Panc1 (cell line): ENCODE data around the gene IGSF22. TPM values are rescaled to one million over a fixed set of nuclear protein-coding genes. Genes with fewer than 3 reads are reported as not detected.
A peak's percentile ranks its signal among the peaks of the same experiment; 100 is the strongest.

ENCODE experiments used
- ATAC-seq: fragments of 200-7000 bp; cut with Tn5 transposase; 2 replicates; pipeline ENCODE4 v1.9.1; 2020; ENCODE audit warnings: mild to moderate bottlenecking, moderate library complexity
- BruUV-seq: library from RNA; stranded (reverse); fragments of 400-500 nt; replicated peaks from 2 replicates; lab custom pipeline; 2021; lab: Mats Ljungman, UMichigan
- CTCF ChIA-PET: fragments of 300-600 bp; sonication (Branson Sonifier 250); formaldehyde crosslinking; loops from one replicate; lab custom pipeline; 2022; ENCODE audit warnings: antibody characterized with exemption; lab: Charles Lee
- POLR2A ChIA-PET: fragments of 300-600 bp; sonication (Branson Sonifier 250); formaldehyde crosslinking; loops from one replicate; lab custom pipeline; 2022; ENCODE audit warnings: antibody characterized with exemption; lab: Charles Lee
- DNase-seq: peaks from one replicate; pipeline ENCODE4 v3.0.0-alpha.2; 2010; ENCODE audit warnings: low read depth, low spot score
- H3K27ac ChIP-seq: 2 replicates; pipeline ENCODE4 v1.5.1; 2011; ENCODE audit warnings: mild to moderate bottlenecking, low read length, inconsistent platforms
- H3K27me3 ChIP-seq: fragments of 200-500 bp; sonication (Bioruptor generic); 2 replicates; pipeline ENCODE4 v1.6.0; 2014; ENCODE audit warnings: low read length, inconsistent platforms; ENCODE audit not compliant: control insufficient read depth, insufficient read depth
- H3K36me3 ChIP-seq: fragments of 200-500 bp; sonication (Bioruptor generic); 2 replicates; pipeline ENCODE4 v1.5.1; 2014; ENCODE audit warnings: inconsistent platforms, mild to moderate bottlenecking, low read length, moderate library complexity; ENCODE audit not compliant: control insufficient read depth, insufficient read depth
- H3K4me1 ChIP-seq: 2 replicates; pipeline ENCODE4 v1.5.1; 2011; ENCODE audit warnings: inconsistent platforms, mild to moderate bottlenecking, low read length, moderate library complexity; ENCODE audit not compliant: control insufficient read depth, insufficient read depth
- H3K4me3 ChIP-seq, 2 experiments: 2 replicates each; pipeline ENCODE4 v1.5.1; 2011 to 2012; ENCODE audit warnings: low read depth in 2 of 2, low read length in 2 of 2, mild to moderate bottlenecking in 2 of 2, inconsistent platforms in 1 of 2, moderate library complexity in 1 of 2
- H3K9me3 ChIP-seq: fragments of 200-500 bp; sonication (Bioruptor generic); 2 replicates; pipeline ENCODE4 v1.5.1; 2014; ENCODE audit warnings: low read depth, mild to moderate bottlenecking, inconsistent platforms, low read length, moderate library complexity; ENCODE audit not compliant: control insufficient read depth, insufficient read depth
- POLR2AphosphoS5 ChIP-seq: IDR thresholded peaks from 2 replicates; pipeline ENCODE4 v1.6.1; 2012; ENCODE audit warnings: mild to moderate bottlenecking, low read depth, low read length, moderate library complexity
- SIN3A ChIP-seq: IDR thresholded peaks from 2 replicates; pipeline ENCODE4 v1.6.1; 2012; ENCODE audit warnings: low read depth, mild to moderate bottlenecking, low read length, moderate library complexity, borderline replicate concordance; ENCODE audit not compliant: insufficient read depth
- TCF7L2 ChIP-seq: IDR thresholded peaks from 2 replicates; pipeline ENCODE4 v1.6.1; 2011; ENCODE audit warnings: mild to moderate bottlenecking, low read depth, low read length, inconsistent platforms
- in situ Hi-C: cut with HindIII; loops from 2 replicates; pipeline ENCODE4 v1.10.0; 2016; ENCODE audit warnings: low sequenced_read_pairs, low pct_unique_long_range_greater_than_20kb
- intact Hi-C: fragments of 100-400 bp; cut with micrococcal nuclease; formaldehyde crosslinking; loops from one replicate; pipeline ENCODE4 v1.10.0; 2022; ENCODE audit not compliant: unreplicated experiment
- total RNA-seq: library from RNA; stranded (reverse); gene quantifications from one replicate; pipeline ENCODE4 v1.2.1, GENCODE V29; 2021; ENCODE audit not compliant: unreplicated experiment
- TF ChIP-seq, protein P1 (sequence below), 2 experiments: IDR thresholded peaks; 2 replicates each; pipeline ENCODE4 v1.6.1; 2011 to 2012; ENCODE audit warnings: low read depth in 2 of 2, control low read depth in 1 of 2, low read length in 1 of 2, mild to moderate bottlenecking in 1 of 2, moderate library complexity in 1 of 2; ENCODE audit not compliant: insufficient read depth in 1 of 2
- TF ChIP-seq, protein P2 (sequence below): fragments of 450-650 bp; IDR thresholded peaks from 2 replicates; pipeline ENCODE4 v1.5.1; 2017; ENCODE audit warnings: mild to moderate bottlenecking

Gene IGSF22
- total RNA-seq, 1 experiment from 2014 or later, result not detected

DNA sequence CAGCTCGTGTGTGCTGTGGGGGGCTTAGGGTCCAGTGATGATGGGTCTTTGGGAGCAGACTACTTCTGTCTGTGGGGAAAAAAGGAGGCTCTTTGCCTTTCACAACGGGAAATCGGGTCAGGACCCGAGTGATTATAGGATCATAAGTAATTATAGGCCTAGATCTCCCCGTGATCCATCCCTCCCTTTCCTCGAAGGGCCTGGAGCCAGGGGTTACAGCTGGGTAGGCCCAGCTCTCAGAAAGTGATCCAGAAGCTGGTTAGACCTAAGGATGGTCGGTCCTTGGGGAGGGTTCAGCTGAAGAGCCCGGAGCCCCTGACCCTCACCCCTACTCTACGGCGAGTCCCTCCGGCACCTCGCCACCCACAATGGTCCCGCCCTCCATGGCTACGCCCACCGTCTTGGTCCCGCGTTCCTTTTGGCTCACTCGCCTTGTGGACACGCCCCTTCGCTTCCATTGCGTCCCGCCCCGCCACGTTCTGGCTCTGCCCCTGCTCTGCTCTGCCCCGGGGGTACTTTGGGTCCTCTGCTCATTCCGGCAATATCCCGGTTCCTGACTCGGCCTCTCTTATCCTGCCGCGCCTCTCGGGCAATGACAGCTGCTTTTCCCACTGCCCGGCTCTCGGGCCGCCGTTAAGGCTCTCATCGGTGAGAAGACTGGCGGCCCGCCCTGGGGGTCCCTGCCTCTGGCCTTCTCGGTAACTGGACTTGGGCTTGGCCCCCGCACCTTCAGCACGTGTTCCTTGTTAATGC is 5.0 kb downstream of the IGSF22 start:
- intact Hi-C loops, result no loop called here
- TF ChIP-seq SIN3A, result no peak
- TF ChIP-seq, protein P1, sequence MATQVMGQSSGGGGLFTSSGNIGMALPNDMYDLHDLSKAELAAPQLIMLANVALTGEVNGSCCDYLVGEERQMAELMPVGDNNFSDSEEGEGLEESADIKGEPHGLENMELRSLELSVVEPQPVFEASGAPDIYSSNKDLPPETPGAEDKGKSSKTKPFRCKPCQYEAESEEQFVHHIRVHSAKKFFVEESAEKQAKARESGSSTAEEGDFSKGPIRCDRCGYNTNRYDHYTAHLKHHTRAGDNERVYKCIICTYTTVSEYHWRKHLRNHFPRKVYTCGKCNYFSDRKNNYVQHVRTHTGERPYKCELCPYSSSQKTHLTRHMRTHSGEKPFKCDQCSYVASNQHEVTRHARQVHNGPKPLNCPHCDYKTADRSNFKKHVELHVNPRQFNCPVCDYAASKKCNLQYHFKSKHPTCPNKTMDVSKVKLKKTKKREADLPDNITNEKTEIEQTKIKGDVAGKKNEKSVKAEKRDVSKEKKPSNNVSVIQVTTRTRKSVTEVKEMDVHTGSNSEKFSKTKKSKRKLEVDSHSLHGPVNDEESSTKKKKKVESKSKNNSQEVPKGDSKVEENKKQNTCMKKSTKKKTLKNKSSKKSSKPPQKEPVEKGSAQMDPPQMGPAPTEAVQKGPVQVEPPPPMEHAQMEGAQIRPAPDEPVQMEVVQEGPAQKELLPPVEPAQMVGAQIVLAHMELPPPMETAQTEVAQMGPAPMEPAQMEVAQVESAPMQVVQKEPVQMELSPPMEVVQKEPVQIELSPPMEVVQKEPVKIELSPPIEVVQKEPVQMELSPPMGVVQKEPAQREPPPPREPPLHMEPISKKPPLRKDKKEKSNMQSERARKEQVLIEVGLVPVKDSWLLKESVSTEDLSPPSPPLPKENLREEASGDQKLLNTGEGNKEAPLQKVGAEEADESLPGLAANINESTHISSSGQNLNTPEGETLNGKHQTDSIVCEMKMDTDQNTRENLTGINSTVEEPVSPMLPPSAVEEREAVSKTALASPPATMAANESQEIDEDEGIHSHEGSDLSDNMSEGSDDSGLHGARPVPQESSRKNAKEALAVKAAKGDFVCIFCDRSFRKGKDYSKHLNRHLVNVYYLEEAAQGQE (IDR thresholded peaks at IDR 0.05; ENCODE audit: insufficient read depth in 1 of 2, low read depth in 2 of 2, low read length in 1 of 2), result no peak
- TF ChIP-seq POLR2AphosphoS5, result no peak
- TF ChIP-seq, protein P2, sequence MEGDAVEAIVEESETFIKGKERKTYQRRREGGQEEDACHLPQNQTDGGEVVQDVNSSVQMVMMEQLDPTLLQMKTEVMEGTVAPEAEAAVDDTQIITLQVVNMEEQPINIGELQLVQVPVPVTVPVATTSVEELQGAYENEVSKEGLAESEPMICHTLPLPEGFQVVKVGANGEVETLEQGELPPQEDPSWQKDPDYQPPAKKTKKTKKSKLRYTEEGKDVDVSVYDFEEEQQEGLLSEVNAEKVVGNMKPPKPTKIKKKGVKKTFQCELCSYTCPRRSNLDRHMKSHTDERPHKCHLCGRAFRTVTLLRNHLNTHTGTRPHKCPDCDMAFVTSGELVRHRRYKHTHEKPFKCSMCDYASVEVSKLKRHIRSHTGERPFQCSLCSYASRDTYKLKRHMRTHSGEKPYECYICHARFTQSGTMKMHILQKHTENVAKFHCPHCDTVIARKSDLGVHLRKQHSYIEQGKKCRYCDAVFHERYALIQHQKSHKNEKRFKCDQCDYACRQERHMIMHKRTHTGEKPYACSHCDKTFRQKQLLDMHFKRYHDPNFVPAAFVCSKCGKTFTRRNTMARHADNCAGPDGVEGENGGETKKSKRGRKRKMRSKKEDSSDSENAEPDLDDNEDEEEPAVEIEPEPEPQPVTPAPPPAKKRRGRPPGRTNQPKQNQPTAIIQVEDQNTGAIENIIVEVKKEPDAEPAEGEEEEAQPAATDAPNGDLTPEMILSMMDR, result no peak
- TF ChIP-seq TCF7L2, result no peak
- no peaks in the 10 kb centered on the region for H3K36me3 ChIP-seq
- no peak for DNase-seq
- peaks cover 5% of the 10 kb centered on the region for H3K27me3 ChIP-seq
- CTCF ChIA-PET, result interaction anchor here (1.0 to 1.7 kb wide), 4 partner anchors 8 to 43 kb away, joined by 3 to 9 read pairs (median 4); no protein-coding TSS in a partner anchor
- ATAC-seq, result peak; percentile 88
- H3K4me3 ChIP-seq, result peak overlapping the region; percentile 49 to 56
- no peaks in the 10 kb centered on the region for H3K9me3 ChIP-seq
- POLR2A ChIA-PET, result no interaction called here
- in situ Hi-C loops, result no loop called here
- BruUV-seq, result no TSS peak
- no peak overlapping the region for H3K27ac ChIP-seq
- H3K4me1 ChIP-seq, result 0 out of 2 replicates have a peak, but pooled peaks cover 3% of the 10 kb centered on the region

DNA sequence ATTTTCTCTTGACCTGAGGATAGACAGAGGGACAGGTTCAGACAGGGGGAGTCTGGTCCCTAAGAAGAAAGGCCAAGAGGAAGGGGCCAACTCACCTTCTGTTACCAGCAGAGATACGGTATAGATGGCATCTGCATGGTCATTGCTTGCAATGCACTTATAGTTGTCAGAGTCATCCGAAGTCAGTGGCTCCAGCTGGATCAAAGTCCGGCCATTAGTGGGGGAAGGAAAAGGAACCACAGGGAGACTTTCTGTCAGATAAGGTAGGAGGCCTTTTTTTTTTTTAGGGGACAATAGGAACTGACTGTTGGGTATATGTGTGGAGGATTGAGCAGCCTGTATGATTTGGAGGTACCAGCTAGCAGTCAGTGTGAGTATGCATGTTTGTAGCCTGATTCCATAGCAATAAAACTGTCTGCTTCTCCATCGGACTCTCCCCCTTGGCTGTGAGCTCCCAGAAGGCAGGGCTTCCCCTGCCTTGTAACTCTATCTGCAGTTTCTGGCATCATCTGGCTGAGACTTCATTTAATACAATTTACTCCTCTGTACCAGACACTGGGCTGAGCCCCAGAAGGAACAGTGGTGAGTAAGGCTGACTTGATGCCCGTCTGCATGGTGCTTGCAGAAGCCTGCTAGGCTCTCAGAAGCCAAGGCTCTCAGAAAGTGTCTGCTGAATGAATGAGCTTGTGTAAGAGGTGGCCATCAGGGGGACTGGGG is 5.7 kb downstream of the IGSF22 start:
- peak; percentile 11 for ATAC-seq
- in situ Hi-C loops, result no loop called here

More for the DNA sequence above, 5.7 kb downstream of the IGSF22 start:
- POLR2A ChIA-PET, result no interaction called here
- DNase-seq, result no peak
- Histone ChIP-seq H3K4me3 (no peak overlapping the region), H3K9me3 (no peaks in the 10 kb centered on the region), H3K4me1 (0 out of 2 replicates have a peak, but pooled peaks cover 3% of the 10 kb centered on the region), H3K27ac (no peak overlapping the region), H3K36me3 (no peaks in the 10 kb centered on the region), H3K27me3 (peaks cover 6% of the 10 kb centered on the region)
- intact Hi-C loops, result no loop called here
- TF ChIP-seq, protein P1 (IDR thresholded peaks at IDR 0.05; ENCODE audit: insufficient read depth in 1 of 2, low read depth in 2 of 2, low read length in 1 of 2), result no peak
- TF ChIP-seq POLR2AphosphoS5 (no peak), TCF7L2 (no peak), SIN3A (no peak)
- TF ChIP-seq, protein P2, result no peak
- BruUV-seq, result no TSS peak
- CTCF ChIA-PET, result no interaction called here
